Right atrium auricular region (tissue), 2 donors: ENCODE data around the gene ARVCF. TPM values are rescaled to one million over a fixed set of nuclear protein-coding genes. Genes with fewer than 3 reads are reported as not detected.
A peak's percentile ranks its signal among the peaks of the same experiment; 100 is the strongest.

Source experiments
- DNase-seq: peaks from one replicate; pipeline ENCODE4 v3.0.0-alpha.2; 2019; ENCODE audit warnings: low spot score
- H3K27ac ChIP-seq, 2 donors: fragments of 200-600 bp; sonication (generic); 1 replicate in 1 of 2; 2 replicates in 1 of 2; pipeline ENCODE4 v1.5.1; 2016 to 2019
- H3K27me3 ChIP-seq, 2 donors: fragments of 200-600 bp; sonication (generic); one replicate each; pipeline versions ENCODE4 v1.5.1 to v1.6.0; 2017 to 2019
- H3K36me3 ChIP-seq: fragments of 200-600 bp; sonication (generic); one replicate; pipeline ENCODE4 v1.5.1; 2016
- H3K4me1 ChIP-seq, 2 donors: fragments of 200-600 bp; sonication (generic); one replicate each; pipeline versions ENCODE4 v1.5.1 to v1.6.0; 2017 to 2019
- H3K4me3 ChIP-seq, 2 donors: fragments of 200-600 bp; sonication (generic); 1 replicate in 1 of 2; 2 replicates in 1 of 2; pipeline ENCODE4 v1.5.1; 2017 to 2019; ENCODE audit warnings: mild to moderate bottlenecking in 1 of 2, moderate library complexity in 1 of 2
- H3K9me3 ChIP-seq, 2 donors: fragments of 200-600 bp; sonication (generic); one replicate each; pipeline ENCODE4 v1.5.1; 2019
- CTCF ChIP-seq, 2 donors: fragments of 200-600 bp; sonication (generic); IDR thresholded peaks; one replicate each; pipeline ENCODE4 v1.5.1; 2019; ENCODE audit warnings: antibody characterized with exemption in 2 of 2
- total RNA-seq, 2 donors: library from RNA; depleted of rRNA; stranded (reverse); fragments of >200 nt; gene quantifications; one replicate each; pipeline ENCODE4 v1.1.0, GENCODE V29; 2016

The ARVCF gene
- 10 to 100 TPM; 16.7 to 35.8 TPM for total RNA-seq

- Histone ChIP-seq H3K27ac (peak within 1 kb of the TSS; percentile 56 to 57), H3K4me1 (peaks cover 0 to 43% of the 10 kb centered on the region in 2 donors)
- TF ChIP-seq CTCF (IDR thresholded peaks at IDR 0.05), result peak in 1 of 2 donors; percentile 40
Measured at GRCh38 chr22:20016734-20017621, at the start of gene ARVCF. Gene ARVCF, minus strand, starts transcription at chr22:20016823. Its CDS starts 26,029 bp downstream, at chr22:19990794.

DNA sequence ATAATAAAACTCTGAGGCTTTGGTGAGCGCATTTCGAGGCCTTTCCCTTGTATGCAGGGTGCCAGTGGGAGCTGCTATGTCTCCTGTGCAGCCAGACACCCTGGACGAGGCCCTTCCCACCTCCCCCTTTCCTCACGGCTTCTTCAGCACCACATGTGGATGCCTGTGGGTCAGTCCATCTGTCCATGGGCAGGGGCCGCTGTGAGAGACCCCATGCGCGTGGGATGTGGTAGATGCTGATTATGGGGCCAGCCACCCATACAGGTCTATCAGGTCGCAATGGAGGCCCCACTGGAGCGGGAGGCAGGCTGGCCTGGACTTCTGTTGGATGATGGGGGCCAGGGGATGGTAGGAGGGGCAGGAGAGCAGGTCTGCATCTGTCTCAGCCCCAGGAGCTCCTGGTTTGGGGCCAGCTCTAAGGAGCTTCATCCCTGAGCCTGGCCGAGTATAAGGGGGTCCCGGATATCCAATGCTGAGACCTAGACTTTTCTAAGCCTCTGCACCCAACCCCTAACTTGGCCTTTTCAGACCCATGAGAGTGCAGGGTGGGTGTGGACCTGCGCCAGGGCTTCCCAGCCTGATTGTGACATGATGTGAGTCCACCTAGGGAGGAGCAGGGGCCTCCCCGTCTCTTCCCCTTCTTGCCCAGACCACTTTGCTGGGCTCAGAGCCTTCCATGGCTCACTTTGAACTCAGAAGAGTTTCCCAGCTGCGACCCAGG, 49.4 kb upstream of the ARVCF start:
- H3K27ac ChIP-seq, result no peak overlapping the region
- no peak overlapping the region for H3K4me3 ChIP-seq
- peaks cover 0 to 7% of the 10 kb centered on the region in 2 donors for H3K4me1 ChIP-seq
- DNase-seq, result no peak
- H3K27me3 ChIP-seq, result no peaks in the 10 kb centered on the region
- H3K9me3 ChIP-seq, result no peaks in the 10 kb centered on the region
- no peak for TF ChIP-seq CTCF (IDR thresholded peaks at IDR 0.05)
- peaks cover 40% of the 10 kb centered on the region for H3K36me3 ChIP-seq

More at GRCh38 chr22:20016734-20017621, at the start of gene ARVCF:
- H3K36me3 ChIP-seq, result no peaks in the 10 kb centered on the region
- no peaks in the 10 kb centered on the region for H3K27me3 ChIP-seq
- DNase-seq, result peak; percentile 93
- no peaks in the 10 kb centered on the region for H3K9me3 ChIP-seq
- peak within 1 kb of the TSS; percentile 69 to 82 for H3K4me3 ChIP-seq

DNA sequence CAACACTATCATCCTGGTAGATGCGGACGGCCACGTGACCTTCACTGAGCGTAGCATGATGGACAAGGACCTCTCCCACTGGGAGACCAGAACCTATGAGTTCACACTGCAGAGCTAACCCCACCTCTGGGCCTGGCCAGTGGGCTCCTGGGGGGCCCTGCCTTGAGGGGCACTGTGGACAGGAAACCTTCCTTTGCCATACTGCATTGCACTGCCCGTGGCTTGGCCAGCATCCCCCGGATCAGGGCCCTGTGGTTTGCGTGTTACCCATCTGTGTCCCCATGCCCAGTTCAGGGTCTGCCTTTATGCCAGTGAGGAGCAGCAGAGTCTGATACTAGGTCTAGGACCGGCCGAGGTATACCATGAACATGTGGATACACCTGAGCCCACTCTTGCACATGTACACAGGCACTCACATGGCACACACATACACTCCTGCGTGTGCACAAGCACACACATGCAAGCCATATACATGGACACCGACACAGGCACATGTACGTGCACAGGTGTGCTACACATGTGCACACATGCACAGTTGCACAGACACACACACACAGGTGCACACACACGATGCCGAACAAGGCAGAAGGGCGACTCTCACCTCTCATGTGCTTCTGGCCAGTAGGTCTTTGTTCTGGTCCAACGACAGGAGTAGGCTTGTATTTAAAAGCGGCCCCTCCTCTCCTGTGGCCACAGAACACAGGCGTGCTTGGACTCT, 48.1 kb upstream of the ARVCF start:
- Histone ChIP-seq H3K9me3 (no peaks in the 10 kb centered on the region), H3K4me3 (no peak overlapping the region), H3K4me1 (peaks cover 0 to 7% of the 10 kb centered on the region in 2 donors), H3K27me3 (no peaks in the 10 kb centered on the region), H3K36me3 (peaks cover 40% of the 10 kb centered on the region), H3K27ac (no peak overlapping the region)
- no peak for TF ChIP-seq CTCF (IDR thresholded peaks at IDR 0.05)
- no peak for DNase-seq

DNA sequence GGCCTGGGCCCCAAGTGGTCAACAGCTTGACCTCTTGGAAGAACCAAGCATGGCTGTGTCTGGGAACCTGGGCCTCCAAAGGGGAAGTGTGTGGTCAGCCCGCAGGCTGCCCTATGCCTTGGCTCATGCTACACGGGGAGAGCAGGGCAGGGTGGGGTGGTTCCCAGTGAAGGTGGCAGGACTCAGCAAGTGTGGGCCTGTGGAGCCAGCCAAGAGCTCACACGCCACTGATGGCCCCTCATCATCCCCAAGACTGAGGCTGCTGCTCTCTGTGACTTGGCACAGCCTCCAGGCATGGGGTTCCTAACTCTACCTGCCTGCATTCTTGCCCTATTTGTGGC, 47.5 kb upstream of the ARVCF start:
- TF ChIP-seq CTCF (IDR thresholded peaks at IDR 0.05), result no peak
- Histone ChIP-seq H3K36me3 (peaks cover 40% of the 10 kb centered on the region), H3K27me3 (no peaks in the 10 kb centered on the region), H3K27ac (no peak overlapping the region), H3K4me3 (no peak overlapping the region), H3K4me1 (peaks cover 0 to 7% of the 10 kb centered on the region in 2 donors), H3K9me3 (no peaks in the 10 kb centered on the region)
- DNase-seq, result no peak

DNA sequence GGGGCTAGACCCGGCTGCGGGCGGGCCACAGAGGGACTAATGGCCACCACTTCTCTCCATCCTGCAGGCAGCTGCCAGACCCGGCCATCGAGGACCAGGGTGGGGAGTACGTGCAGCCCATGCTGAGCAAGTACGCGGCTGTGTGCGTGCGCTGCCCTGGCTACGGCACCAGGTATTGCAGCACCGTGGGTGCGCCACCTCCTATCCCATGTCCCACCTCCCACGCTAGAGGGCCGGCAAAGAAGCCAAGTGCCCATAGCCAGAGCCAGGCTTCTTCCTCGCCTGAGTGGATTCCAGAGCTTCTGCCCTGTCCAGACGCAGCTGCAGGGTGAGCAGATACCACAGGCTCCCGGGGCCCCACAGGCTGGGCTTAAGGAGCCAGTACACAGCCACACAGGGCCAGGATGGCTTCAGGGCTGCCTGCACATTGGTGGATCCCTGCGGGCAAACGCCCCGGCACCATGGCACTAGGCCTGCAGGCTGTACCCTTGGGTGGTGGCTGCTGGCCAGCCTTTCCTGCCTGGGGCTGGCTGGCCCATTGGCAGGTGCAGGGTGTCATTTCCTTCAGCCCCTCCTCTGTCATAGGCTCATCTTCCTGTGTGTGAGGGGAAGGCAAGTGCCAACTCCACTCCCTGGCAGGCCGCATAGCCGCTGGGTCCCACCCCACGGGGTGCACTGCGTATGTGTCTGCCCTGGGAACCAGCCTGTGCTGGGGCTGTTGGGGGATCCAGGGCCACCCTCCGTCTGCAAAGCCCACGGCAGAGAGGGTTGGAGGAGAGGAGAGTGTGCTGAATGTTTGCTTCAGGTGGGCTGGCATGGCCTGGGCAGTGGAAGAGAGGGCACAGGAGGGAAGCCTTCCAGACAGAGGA, 46.9 kb upstream of the ARVCF start:
- peaks cover 40% of the 10 kb centered on the region for H3K36me3 ChIP-seq
- H3K9me3 ChIP-seq, result no peaks in the 10 kb centered on the region
- no peak overlapping the region for H3K4me3 ChIP-seq
- no peak overlapping the region for H3K27ac ChIP-seq
- peaks cover 0 to 7% of the 10 kb centered on the region in 2 donors for H3K4me1 ChIP-seq
- H3K27me3 ChIP-seq, result no peaks in the 10 kb centered on the region
- DNase-seq, result no peak
- TF ChIP-seq CTCF (IDR thresholded peaks at IDR 0.05), result no peak
